ENCODE measurements around the gene PRKCSH.

Gene PRKCSH

DNA sequence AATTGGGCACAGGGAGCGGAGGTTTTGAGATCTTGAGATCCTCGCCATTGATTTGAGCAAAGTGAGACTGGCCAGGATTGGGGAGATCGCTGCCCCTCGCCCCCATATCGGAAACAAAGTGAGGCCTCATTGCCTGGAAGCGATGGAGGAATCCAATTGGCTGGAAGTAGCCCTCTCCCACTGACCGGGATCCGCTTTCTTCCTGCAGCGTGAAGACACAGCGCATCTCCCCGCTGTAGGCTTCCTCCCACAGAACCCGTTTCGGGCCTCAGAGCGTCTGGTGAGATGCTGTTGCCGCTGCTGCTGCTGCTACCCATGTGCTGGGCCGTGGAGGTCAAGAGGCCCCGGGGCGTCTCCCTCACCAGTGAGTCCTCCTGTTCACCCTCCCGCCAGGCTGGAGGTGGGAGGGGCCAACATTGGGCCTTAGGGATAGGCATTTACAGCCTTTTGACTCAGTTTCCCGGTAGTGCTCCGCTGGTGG lies 438 bp downstream of the PRKCSH start:
- TF ChIP-seq, protein P1, sequence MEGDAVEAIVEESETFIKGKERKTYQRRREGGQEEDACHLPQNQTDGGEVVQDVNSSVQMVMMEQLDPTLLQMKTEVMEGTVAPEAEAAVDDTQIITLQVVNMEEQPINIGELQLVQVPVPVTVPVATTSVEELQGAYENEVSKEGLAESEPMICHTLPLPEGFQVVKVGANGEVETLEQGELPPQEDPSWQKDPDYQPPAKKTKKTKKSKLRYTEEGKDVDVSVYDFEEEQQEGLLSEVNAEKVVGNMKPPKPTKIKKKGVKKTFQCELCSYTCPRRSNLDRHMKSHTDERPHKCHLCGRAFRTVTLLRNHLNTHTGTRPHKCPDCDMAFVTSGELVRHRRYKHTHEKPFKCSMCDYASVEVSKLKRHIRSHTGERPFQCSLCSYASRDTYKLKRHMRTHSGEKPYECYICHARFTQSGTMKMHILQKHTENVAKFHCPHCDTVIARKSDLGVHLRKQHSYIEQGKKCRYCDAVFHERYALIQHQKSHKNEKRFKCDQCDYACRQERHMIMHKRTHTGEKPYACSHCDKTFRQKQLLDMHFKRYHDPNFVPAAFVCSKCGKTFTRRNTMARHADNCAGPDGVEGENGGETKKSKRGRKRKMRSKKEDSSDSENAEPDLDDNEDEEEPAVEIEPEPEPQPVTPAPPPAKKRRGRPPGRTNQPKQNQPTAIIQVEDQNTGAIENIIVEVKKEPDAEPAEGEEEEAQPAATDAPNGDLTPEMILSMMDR (conservative IDR thresholded peaks at IDR 0.05) = no peak
- TF ChIP-seq ZFX (IDR thresholded peaks at IDR 0.05) = no peak
- H3K27ac ChIP-seq = peak overlapping the region; percentile 78

DNA sequence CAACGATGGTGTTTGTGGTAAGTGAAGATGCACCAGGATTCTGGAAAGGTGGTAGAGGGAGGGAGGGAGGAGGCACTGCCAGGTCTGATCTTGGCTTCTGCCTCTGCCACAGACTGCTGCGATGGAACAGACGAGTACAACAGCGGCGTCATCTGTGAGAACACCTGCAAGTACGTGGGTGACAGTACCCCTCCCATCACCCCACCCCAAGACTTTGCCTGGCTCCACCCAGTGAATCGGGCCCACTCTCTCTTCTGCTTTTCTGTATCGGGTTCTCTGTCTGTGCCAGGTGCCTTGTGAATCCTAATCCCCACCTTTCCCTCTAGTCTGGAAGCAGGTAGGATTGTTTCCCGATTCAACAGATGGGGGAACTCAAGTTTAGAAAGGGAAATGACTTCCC lies 2.5 kb downstream of the PRKCSH start:
- no peak for TF ChIP-seq ZFX (IDR thresholded peaks at IDR 0.05)
- TF ChIP-seq, protein P1 (conservative IDR thresholded peaks at IDR 0.05) = no peak
- H3K27ac ChIP-seq = no peak overlapping the region

DNA sequence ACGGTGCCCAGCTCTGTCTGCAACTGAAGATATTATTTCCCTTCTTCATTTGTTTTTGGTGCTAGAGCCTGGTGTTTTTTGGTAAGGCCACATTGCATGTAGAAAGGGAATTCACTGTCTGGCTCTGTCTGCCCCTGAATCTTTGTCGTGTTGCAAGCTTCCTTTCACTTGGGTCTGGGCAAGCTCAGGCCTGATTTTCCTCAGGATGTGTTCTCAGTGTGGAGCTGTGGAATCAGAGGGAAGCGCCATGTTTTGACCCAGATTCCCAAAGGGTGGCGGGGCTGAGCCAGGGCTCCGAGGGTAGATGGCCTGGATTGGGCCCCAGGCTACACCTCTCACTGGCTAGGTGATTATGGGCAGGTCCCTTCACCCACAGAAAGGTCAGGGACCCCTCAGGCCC lies 8.6 kb downstream of the PRKCSH start:
- no peak overlapping the region for H3K27ac ChIP-seq
- no peak for TF ChIP-seq ZFX (IDR thresholded peaks at IDR 0.05)
- TF ChIP-seq, protein P1 (conservative IDR thresholded peaks at IDR 0.05) = no peak

DNA sequence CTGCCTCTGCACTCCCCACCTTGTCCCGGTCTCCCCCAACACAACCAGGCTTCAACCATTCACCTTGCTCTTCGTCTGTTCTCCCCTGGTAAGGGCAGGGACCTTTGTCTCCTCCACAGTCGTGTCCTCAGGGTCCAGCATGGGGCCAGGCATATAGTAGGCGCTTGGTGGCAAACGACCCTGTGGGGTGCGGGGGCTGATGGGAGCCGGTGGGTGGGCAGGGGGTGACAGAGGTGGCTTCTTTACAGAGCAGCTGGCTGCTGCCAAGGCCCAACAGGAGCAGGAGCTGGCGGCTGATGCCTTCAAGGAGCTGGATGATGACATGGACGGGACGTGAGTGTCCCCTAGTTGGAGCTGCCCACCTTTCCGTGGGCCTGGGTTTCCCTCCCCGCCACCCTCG lies 9.7 kb downstream of the PRKCSH start:
- TF ChIP-seq, protein P1 (conservative IDR thresholded peaks at IDR 0.05) = no peak
- no peak for TF ChIP-seq ZFX (IDR thresholded peaks at IDR 0.05)
- H3K27ac ChIP-seq = no peak overlapping the region

DNA sequence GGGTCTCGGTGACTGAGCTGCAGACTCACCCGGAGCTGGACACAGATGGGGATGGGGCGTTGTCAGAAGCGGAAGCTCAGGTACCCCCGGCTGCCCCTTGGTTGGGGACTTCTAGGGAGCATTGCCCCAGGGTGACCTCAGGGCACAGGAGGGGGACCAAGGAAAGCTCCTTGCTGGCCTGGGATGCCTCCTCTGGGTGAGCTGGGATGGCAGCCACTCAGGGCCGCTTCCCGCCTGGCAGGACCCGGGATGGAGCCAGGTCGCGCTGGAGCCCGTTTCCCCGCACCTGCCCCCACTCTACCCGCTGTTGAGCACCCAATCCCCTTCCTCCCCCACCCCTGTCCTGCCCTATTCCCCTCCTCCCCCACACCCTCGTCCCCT lies 10.8 kb downstream of the PRKCSH start:
- no peak overlapping the region for H3K27ac ChIP-seq
- TF ChIP-seq, protein P1 (conservative IDR thresholded peaks at IDR 0.05) = no peak
- TF ChIP-seq ZFX (IDR thresholded peaks at IDR 0.05) = no peak

DNA sequence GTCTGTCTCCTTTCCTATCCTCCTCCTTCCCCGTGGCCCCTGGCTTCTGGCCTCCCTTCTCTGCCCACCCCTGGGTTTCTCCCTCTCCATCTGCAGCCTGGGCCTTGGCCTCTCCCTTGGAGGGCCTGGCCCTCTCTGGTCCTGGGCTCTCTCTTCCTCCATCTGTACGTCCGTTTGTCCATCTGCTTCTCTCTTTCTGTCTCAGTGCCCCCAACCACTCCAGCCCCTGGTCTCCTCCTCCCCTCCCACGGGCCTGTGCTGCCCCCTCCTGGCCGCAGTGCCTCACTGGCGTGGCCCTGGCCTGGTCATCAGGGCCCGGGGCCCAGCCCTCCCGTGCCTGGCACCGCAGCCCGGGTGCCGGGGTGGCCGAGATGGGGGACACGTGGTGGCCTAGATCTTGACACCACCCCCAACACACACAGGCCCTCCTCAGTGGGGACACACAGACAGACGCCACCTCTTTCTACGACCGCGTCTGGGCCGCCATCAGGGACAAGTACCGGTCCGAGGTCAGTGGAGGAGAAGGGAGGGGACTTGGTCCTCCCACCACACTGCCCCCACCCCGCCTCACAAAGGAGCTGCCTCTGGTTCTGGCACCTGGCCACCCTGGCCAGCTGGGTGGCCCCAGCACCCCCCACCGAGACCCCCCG lies 11.3 kb downstream of the PRKCSH start:
- H3K27ac ChIP-seq = no peak overlapping the region
- TF ChIP-seq, protein P1 (conservative IDR thresholded peaks at IDR 0.05) = peak; percentile 91
- TF ChIP-seq ZFX (IDR thresholded peaks at IDR 0.05) = no peak

DNA sequence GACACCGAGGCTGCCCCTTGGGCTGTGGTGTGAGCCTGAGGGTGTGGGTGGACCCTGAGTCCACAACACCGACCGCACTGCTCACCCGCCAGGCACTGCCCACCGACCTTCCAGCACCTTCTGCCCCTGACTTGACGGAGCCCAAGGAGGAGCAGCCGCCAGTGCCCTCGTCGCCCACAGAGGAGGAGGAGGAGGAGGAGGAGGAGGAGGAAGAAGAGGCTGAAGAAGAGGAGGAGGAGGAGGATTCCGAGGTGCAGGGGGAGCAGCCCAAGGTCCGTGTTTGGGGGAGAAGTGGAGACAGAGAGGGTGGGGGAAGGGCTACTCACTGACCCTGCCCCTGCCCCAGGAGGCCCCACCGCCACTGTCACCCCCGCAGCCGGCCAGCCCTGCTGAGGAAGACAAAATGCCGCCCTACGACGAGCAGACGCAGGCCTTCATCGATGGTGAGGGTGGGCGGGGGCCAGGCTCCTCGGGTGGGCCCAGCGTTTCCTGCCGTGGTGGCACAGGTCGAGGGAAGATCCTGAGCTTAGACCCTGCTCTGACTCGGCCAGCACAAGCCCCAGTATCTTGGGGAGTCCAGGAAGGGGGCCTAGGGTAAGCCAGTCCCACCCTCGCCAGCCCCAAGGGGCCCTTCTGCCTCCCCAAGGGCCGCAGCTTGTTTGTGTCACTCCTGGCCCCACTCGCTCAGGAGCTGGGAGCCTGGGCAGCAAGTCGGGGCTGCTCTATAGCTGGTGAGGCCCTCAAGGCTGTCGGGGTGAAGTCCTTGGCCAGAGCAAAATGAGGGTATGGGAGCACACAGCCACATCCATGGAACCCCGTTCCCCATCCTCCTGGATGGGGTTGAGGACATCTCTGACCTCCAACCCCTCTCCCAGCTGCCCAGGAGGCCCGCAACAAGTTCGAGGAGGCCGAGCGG lies 12.2 kb downstream of the PRKCSH start:
- TF ChIP-seq, protein P1 (conservative IDR thresholded peaks at IDR 0.05) = no peak
- TF ChIP-seq ZFX (IDR thresholded peaks at IDR 0.05) = no peak

More for the DNA sequence above, 12.2 kb downstream of the PRKCSH start:
- H3K27ac ChIP-seq = no peak overlapping the region

Measured in C4-2B (cell line).